GM21528 (cell line): ENCODE results near the gene TTF1.

Source experiments
- ATAC-seq: cut with Tn5 transposase; IDR thresholded peaks from one replicate; pipeline ENCODE4 v1.9.1; 2021; ENCODE audit warnings: mild to moderate bottlenecking, moderate library complexity; ENCODE audit not compliant: unreplicated experiment, low FRiP score

The TTF1 gene, protein sequence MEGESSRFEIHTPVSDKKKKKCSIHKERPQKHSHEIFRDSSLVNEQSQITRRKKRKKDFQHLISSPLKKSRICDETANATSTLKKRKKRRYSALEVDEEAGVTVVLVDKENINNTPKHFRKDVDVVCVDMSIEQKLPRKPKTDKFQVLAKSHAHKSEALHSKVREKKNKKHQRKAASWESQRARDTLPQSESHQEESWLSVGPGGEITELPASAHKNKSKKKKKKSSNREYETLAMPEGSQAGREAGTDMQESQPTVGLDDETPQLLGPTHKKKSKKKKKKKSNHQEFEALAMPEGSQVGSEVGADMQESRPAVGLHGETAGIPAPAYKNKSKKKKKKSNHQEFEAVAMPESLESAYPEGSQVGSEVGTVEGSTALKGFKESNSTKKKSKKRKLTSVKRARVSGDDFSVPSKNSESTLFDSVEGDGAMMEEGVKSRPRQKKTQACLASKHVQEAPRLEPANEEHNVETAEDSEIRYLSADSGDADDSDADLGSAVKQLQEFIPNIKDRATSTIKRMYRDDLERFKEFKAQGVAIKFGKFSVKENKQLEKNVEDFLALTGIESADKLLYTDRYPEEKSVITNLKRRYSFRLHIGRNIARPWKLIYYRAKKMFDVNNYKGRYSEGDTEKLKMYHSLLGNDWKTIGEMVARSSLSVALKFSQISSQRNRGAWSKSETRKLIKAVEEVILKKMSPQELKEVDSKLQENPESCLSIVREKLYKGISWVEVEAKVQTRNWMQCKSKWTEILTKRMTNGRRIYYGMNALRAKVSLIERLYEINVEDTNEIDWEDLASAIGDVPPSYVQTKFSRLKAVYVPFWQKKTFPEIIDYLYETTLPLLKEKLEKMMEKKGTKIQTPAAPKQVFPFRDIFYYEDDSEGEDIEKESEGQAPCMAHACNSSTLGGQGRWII

GRCh38 chr9:132406554-132407122 is at the start of gene TTF1:
TTF1 (minus strand) TSS chr9:132406840; CDS start chr9:132402821, 4,019 bp downstream.
- ATAC-seq: peak; percentile 62

GRCh38 chr9:132456241-132456640 is 49.6 kb upstream of the TTF1 start:
- ATAC-seq: no peak

DNA sequence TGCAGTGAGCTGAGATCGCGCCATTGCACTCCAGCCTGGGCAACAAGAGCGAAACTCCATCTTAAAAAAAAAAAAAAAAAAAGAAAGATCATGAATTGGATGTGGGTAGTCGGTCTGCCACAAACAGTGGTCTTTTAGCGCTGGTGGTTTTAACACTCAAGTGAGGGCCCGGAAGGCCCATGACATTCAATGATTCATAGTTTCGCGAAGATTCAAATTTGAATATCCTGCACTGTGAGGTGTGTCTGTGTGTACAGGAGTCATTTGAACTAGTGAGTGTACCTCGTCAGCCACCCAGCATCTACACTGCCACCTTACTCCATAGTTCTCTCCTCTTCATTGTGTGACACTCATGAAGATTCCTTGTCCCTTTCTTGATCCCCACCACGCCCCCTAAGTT is 44.6 kb upstream of the TTF1 start:
- ATAC-seq: no peak

- no peak for ATAC-seq
Observed at GRCh38 chr9:132447902-132448301, 41.3 kb upstream of the TTF1 start.

- no peak for ATAC-seq
Observed at GRCh38 chr9:132447346-132447745, 40.7 kb upstream of the TTF1 start.

DNA sequence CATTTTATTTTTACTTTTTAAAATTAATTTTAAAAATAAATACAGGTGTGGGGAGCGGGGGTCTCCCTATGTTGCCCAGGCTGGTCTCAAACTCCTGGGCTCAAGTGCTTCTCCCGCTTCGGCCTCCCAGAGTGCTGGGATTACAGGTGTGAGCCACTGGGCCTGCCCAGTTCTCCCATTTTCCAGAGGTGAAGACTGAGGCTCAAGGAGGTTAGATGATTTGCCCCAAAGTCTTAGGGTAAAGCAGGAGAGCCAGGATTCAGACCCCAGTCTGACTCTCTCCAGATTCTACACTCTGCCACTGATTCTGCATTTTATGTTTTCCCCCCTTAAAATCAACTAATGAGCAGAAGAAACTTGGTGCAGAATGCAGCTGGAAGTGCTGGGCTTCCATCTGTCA is 40.2 kb upstream of the TTF1 start:
- ATAC-seq: no peak

DNA sequence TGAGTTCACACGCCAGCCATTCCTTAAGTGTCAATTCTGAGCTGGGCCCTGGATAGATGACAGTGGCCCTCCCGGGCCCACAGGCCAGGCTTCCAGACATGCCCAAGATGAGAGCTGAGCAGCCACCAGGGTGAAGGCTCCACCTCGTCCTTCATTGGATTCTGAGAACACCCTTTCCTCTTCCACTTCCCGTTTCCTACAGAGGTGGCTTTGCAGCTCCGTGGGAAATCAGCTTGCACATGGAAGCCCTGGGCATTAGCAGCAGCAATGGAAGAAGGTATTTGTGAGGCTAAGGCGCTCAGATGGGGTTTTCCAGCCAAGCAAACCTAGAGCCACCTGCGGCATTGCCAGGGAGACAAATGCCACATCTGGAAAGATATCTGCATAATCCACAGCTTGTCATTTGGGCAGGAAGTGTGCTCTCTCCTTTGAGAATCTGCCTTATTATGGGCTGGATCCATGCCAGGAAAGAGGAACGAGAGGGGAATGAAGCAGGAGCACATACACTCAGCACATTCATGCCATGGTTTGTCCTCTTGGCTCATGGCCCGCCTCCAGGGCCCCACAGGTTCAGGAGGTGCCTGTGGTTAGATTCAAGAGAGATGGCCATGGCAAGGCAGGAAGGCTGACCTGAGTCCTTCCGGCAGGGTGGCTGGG is 37.4 kb upstream of the TTF1 start:
- no peak for ATAC-seq

DNA sequence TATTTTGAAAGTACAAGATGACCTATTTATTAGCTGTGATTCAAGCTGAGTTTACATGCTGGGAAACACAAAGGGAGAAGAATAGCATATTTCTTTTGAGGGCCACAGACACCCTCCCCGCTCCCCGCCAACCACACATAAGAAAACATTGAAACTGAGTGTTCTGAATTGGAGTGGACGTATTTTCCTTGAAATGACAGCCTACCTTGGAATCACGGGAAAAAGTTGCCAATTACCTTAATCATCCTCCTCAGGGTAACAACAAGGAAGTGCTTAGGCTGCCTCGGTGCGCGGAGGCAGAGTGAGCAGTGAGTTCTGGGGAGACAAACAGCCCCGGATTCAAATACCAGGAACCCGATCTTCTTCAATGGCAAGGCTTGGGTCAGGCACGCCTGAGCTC is 34.8 kb upstream of the TTF1 start:
- no peak for ATAC-seq

DNA sequence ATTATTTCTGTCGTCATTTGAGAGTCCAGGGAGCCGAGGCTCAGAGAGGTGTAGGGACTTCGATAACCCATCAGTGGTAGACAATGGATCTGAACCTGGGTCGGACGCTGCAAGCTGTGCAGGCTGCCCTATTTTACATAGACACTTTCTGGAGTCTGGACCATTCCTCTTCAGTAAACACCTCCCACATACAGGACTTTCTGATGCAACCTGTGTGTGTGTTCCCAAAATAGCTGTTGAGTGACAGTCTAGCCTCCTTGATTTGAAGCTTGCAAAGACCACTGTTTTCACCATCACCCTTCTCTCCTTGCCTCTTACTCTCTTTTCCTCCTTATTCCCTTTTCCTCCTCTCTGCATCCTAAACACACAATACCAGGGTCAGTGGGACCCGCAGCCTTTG is 34.1 kb upstream of the TTF1 start:
- ATAC-seq: no peak

GRCh38 chr9:132439153-132439552 is 32.5 kb upstream of the TTF1 start:
- ATAC-seq: no peak

- no peak for ATAC-seq
Observed at GRCh38 chr9:132434881-132435280, 28.2 kb upstream of the TTF1 start.

- ATAC-seq: no peak
Observed at GRCh38 chr9:132430998-132431397, 24.4 kb upstream of the TTF1 start.

GRCh38 chr9:132426639-132427414 is 20.2 kb upstream of the TTF1 start:
- ATAC-seq: no peak

DNA sequence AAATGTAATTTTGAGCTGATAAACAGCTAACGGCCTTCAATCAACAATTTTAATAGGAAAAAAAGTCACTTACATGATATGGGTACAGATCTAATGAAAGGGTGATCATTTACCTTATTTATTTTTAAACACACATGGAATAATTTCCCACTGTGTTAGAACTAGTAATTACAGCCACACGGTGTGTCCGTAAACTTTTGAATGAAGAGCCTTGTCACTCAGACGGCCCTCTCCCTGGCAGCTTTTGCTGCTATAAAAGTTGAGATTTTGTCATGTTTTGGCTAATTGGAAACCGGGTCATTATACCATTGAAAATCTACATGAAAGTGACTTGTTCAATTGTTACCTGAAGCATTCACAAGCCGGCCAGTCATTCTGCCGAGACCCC is 19.0 kb upstream of the TTF1 start:
- no peak for ATAC-seq

DNA sequence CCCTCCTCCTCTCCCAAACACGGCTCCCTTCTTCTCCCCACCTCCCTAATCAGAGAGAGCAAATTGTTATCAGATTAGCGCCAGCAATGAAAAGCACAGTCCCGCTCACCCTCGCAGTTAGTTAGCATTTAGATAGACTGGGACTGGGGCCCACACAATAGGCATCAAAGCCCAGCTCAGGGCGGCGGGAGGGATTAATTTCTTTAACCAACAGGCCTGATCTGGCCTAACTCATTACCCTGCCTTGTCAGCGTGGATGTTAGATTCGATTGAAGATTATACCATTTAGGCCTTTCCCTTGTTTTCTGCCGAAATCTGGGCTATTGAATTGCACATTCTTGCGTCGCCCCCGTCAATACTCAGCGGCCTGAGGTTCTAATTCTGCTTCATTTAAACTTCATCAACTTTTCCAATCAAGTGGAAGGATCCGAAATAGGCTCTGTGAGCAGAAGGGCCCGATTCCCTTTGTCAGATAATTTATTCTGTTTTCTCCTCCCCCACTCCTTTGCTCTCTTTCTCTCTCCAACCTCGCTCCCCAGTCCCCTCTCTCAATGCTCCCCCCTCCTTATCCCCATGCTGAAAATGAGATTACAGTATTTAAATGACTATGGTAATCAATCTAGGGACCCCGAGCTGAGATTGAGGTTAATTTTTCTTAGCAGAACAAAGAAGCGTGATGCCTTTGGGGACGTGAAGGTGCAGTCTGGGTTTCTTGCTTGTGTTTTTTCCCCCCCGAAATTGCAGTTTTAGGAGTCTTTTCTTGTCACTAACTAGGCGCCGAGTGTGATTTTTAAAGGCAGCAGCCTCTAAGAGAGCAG is 18.4 kb upstream of the TTF1 start:
- ATAC-seq: no peak

DNA sequence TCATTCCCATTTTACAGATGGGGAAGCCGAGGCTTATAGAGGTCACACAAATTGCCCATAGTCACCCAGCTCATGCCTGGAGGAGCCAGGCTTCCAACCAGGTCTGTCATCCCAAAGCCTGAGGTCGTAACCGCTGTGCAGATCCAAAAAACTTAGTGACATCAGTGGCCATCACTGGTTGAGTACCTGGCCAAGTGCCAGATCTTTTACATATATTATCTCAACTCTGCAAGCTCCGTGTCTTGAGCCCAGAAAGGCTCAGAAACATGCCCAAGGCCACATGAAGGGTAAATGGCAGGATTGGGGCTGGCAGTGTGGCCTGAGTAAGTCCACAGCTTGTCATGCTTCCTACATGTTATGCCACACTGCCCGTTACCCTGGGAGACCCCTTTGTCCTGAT is 16.9 kb upstream of the TTF1 start:
- ATAC-seq: no peak

GRCh38 chr9:132422574-132422973 is 15.9 kb upstream of the TTF1 start:
- ATAC-seq: no peak

DNA sequence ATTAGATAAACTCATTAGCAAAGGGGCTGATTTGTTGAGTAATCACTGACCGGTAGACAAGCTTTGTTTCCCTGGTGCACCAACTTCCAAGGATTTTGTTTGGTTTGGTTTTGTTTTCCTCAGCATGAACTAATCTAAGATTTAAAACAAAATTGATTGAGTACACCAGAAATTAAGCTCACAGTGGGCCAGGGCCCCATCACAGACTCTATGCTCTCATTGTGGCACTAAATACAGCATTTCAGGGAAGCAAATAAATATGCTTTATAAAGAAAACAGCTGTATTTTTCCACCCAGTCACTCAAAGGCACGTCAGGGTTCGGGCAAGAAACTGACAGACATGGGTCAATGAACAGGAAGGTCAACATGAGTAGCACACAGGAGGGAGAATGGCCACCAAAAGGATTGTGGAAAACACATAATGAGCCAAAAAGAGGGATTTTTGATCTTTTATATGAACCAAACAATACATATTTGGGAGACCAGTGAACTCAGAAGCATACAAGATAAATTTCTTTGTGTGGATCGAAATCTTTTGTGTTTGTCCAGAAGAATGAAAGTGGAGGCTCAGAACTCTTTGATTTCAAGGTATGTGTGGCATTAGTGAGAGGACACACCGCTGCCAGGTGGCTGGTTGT is 12.2 kb upstream of the TTF1 start:
- no peak for ATAC-seq

- no peak for ATAC-seq
Observed at GRCh38 chr9:132415181-132415580, 8.5 kb upstream of the TTF1 start.
